Stimulated activated CD8-positive, alpha-beta memory T cell treated with anti-CD3 and anti-CD28 coated beads, Interleukin-4, amount 100 ng/mL, for 24 hours (primary cell): Measurements from ENCODE around the gene ZSCAN5A.
"Not testable (repeated sequence)": the region's sequence is repeated elsewhere in the genome, so short reads cannot be mapped to it uniquely, and the experiment has no call there.

ENCODE experiments used
- DNase-seq: peaks from one replicate; pipeline ENCODE4 v3.0.0-alpha.2; 2020; ENCODE audit warnings: low read depth

The ZSCAN5A gene

DNA sequence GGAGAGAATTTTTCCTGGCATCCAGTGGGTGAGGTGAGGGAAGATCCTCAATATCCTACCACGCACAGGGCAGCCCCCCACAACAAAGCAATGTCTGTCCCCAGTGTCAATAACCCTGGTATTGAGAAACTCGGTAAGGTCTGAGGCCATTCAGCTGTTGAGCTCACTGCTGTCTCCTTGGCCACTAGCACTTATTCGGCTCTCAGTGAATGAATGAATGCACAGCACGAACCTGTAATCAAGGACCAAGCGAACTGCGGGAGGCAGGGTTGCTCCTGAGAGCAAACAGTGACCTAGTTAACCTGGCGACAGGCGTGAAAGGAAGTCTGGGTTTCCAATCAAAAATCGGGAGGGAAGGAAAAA is 640 bp downstream of the ZSCAN5A start:
- DNase-seq: no peak

- DNase-seq: no peak
These were observed 1.6 kb downstream of the ZSCAN5A start for GRCh38 chr19:56312787-56313657.

DNA sequence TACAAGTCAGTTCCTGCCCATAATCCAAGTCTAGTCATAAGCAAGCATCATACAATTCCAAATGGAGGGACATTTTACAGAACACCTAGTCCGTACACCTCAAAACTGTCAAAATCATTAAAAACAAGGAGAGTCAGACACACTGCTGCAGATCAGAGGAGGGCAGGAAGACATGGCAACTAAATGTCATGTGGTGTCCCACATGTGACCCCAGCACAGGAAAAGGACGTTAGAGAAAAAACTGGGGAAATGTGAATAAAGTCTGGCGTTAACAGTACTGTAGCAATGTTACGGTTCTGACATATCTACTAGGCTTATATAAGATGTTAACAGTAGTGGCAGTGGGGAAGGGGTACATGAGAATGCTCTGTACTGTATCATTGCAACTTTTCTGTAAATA is 2.3 kb downstream of the ZSCAN5A start:
- no peak for DNase-seq

DNA sequence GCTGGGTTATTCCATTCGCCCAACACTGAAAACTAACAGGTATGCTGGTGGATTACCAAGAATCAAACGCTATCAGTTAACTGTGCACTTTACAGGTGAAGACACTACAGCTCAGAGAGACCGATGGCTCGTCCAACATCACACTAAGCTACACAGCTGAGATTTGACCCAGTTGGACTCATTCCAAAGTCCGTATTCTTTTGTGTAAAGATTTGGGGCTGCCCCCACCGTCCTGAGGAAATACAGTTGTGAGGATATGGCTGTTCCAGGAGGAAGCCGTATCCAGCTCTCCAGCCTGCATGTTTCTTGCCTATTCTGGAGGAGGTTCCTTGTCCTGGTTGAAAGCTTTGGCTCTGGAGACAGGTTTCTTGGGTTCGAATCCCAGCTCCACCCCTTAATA is 4.2 kb downstream of the ZSCAN5A start:
- DNase-seq: no peak

- DNase-seq: peak; percentile 28
These were observed 5.0 kb downstream of the ZSCAN5A start for GRCh38 chr19:56309511-56310185.

DNA sequence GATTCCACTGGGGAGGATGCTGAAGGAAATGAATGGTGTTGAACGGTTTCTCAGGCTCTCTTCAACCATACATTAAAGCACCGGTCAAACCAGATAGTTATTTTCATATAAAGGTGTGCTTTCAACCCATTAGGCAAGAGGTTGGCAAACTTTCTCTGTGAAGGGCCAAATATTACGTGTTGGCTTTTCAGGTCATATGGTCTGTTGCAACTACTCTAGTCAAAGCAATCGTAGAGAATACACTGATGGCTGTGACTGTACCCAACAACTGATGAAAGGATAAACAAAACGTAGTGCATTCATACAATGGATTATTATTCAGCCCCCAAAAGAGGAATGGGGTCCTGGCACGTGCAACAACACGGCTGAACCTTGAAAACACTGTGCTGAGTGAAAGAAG is 5.8 kb downstream of the ZSCAN5A start:
- no peak for DNase-seq

DNA sequence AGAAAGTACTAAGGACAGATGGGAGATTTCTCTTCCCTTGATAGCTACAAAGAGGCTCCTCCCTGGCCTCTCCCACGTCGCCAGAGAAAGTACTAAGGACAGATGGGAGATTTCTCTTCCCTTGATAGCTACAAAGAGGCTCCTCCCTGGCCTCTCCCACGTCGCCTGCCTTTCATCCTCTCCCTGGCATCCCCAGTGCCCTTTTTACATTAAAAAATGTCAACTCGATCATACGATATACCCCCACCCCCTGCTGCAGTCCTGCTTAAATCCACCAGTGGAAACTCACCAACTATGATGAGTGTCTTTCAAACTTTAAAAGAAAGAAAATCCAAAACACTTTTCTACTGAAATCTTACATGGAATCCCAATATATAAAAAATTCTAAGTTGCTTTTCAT is 7.6 kb downstream of the ZSCAN5A start:
- DNase-seq: not testable (repeated sequence)

DNA sequence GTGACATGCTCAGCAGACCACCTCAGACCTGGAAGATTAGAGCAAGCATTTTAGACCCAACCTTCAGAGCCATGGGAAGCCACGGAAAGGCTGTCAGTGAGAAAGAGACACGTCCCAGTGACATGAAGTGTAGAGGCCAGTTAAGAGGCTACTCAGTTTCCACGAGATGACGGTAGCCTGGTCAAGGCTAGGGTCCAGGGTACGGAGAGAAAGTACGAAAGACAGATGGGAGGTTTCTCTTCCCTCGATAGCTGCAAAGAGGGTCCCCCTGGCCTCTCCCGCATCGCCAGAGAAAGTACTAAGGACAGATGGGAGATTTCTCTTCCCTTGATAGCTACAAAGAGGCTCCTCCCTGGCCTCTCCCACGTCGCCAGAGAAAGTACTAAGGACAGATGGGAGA is 8.6 kb downstream of the ZSCAN5A start:
- no peak for DNase-seq

DNA sequence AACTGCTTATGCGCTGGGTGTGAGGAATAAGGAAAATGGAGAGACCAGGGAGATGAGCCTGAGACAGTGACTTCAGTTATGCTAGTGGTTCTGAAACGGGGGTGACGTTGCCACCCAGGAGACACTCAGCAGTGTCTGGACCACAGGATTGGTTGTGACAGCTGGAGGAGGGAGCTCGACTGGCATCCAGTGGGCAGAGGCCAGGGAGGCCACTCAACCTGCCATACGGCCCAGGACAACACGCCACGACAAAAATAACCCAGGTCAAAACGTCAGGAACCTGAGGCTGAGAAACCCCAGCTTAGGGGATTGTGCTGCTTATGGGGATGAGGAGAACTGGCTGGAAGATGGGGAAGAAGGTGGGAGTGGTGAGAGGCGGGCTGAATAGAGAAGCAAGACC is 10.4 kb downstream of the ZSCAN5A start:
- no peak for DNase-seq

GRCh38 chr19:56301886-56302620 is 12.6 kb downstream of the ZSCAN5A start:
- no peak for DNase-seq

GRCh38 chr19:56301155-56301554 is 13.5 kb downstream of the ZSCAN5A start:
- DNase-seq: no peak

DNA sequence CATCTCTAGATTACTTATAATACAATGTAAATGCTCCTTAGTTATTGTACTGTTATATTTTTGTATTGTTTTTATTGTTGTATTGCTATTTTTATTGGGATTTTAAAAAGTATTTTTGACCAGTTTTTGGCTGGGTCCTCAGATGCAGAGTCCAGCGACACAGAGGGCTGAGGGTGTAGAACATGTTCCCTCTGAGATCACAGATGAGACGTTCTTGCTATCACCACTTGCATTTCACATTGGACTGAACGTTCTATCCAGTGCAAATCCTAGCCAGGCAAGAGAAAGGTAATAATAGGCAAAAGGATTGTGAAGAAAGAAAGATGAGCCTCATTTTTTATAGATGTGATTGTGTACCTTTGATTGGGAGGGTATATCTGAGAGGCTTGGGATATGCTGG is 15.0 kb downstream of the ZSCAN5A start:
- no peak for DNase-seq

DNA sequence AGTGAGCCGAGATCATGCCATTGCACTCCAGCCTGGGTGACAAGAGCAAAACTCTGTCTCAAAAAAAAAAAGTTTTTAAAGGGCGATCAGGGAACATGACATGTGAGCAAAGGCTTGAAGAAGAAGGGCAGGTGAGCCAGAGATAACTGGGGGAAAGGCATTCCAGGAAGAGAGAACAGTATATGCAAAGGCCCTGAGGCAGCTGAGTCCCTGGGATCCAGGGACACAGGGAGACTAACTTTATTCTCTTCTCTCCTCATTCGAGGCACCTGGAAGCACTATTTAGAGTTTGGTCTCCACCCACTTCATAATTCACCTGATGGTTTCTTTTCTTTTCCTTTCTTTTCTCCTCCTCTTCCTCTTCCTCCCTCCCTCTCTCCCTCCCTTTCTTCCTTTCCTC is 17.6 kb downstream of the ZSCAN5A start:
- no peak for DNase-seq

- no peak for DNase-seq
These were observed 18.8 kb downstream of the ZSCAN5A start for GRCh38 chr19:56295531-56296455.

DNA sequence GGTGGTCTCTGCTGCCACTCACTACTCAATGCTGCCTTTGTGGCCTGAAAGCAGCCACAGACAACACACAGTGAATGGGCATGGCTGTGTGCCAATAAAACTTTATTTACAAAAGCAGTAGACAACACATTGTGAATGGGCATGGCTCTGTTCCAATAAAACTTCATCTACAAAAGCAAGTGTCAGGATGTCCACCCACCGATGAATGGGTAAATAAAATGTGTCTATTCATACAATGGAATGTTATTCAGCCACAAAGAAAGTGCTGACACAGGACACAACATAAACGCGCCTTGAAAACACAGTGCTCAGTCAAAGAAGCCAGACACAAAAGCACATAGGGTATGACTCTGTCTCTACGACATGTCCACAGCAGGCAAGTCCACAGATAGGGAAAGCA is 20.1 kb downstream of the ZSCAN5A start:
- no peak for DNase-seq

DNA sequence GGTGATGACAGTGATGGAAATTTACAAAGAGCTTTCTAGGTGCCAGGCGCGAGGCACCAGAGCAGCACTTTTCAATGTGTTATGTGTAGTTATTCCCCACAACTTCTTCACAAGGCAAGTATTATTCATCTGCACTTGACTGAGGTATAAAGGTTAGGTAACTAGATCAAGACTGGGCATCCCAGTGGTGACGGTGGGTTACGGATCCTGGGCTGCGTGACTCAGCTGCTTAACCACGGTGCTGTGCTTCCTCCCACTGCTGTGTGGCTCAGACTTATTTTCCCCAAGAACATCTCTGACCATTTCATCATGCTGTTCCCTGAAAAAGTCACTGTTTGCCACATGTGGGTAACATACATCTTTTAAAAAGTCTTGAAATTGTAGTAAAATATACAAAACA is 22.8 kb downstream of the ZSCAN5A start:
- DNase-seq: no peak

GRCh38 chr19:56290104-56290503 is 24.5 kb downstream of the ZSCAN5A start:
- DNase-seq: no peak

DNA sequence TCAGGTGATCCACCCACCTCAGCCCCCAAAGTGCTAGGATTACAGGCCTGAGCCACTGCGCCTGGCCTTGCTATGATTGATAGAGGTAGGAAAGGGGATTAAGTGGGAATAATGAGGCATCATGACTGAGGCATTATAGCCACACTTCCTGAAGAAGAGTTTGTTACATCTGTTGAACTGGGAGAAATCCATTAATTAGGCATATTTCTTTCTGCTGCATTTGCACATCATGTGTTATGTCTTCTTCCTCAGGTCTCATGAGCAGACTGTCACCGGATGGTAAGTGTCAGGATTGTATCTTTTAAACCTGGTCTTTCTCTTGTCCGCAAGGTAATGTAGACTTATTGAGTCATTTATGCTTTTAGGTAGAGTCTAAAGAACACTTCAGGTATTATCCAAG is 29.9 kb downstream of the ZSCAN5A start:
- DNase-seq: no peak

GRCh38 chr19:56282809-56283208 is 31.8 kb downstream of the ZSCAN5A start:
- no peak for DNase-seq

DNA sequence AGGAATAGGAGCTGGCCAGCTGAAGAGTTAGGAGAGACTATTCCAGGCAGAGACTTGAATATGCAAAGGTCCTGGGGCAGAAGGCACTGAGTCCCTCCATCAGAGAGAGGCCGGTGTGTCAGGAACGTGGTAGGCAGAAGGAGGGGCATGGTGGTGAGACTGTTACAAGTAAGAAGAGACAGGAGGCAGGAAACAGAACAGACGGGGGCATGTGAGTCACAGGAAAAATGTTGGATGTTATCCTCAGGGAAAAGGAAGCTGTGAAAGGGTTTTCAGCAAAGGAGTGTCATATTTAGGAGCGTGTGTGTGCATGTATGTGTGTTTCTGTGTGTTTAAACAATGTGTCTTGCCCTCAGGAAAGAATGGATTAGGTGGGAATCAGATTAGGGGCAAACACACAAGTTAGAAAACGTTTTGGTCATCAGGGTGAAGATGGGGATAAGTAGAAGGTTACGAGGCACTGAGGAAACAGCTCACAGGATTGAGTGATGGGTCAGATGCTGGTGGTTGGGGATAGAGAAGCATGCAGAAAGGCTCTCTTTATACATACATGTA is 41.0 kb downstream of the ZSCAN5A start:
- DNase-seq: no peak

DNA sequence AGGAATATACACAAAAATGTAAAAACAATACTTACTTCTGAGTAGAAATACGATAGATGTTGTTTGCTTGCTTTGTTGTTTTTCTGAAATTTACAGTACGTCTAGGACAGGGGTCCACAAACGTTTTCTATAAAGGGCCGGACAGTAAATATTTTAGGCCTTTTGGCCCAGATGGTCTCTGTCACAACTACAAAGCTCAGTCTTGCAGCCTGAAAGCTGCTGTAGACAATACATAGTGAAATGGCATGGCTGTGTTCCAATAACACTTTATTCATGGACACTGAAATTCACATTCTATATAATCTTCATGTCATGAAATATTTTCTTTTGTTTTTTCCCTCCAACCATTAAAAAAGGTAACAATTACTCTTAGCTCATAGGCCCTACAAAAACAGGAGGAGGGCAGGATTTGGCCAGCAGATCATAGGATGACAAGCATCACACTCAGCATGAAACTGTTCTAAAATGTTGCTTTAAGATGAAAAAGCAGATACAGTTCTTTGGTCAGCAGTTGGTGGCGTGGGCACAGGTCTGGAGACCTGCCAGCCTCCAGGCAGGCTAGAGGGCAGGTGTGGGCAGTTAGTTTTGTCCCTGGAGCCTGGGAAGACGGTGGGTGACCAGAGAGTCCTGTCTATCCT is 42.4 kb downstream of the ZSCAN5A start, which contains the start of gene EDDM13:
EDDM13 (plus strand) TSS at position 588 of the 638 bp plus-strand sequence. CDS start 87 bp downstream, outside the sequence.
- DNase-seq: no peak
